ENCODE measurements around the gene KCNMA1.

DNA sequence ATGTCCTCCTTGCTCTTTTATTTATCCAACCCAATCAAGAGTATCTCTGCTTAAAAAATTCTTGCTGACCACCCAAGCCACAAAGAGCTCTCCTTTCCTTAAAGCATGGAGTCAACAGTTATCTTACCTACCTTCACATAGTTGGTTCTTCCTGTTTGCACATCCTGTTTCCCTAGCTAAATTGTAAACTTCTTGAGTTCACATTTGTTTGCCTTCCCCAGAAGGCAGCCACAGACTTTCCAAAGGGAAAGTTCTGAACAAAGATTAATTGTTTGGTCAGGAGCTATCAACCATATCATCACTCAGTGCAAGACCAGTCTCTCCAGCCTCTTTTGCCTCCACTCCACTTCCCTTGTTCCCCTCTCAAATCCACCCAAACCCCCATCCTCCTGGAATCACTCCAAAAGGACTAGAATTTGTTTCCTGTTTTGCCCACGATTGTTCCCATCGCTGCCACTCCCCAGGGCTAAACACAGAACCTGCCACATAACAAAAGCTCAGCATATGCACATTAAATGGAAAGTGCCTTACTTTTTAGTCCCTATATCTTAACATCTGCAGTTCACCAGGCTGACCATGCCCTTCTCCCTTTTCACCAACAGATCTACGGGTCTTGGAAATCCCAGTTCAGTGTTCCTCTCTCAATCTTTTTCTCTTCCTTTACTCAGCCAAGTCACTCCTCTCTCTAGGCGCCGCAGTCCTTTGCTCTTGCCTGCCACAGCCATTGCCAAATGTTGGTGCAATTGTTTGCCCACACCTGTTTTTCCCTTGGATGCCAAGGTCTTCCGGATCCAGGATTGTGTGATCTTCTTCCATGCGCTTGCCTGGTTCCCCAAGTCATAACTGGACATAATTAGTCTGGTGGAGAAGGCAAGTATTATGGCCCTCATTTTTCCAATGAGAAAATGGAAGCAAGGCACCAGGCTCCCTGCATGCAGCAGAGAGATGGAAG lies 265.5 kb downstream of the KCNMA1 start:
- TF ChIP-seq, protein P1, sequence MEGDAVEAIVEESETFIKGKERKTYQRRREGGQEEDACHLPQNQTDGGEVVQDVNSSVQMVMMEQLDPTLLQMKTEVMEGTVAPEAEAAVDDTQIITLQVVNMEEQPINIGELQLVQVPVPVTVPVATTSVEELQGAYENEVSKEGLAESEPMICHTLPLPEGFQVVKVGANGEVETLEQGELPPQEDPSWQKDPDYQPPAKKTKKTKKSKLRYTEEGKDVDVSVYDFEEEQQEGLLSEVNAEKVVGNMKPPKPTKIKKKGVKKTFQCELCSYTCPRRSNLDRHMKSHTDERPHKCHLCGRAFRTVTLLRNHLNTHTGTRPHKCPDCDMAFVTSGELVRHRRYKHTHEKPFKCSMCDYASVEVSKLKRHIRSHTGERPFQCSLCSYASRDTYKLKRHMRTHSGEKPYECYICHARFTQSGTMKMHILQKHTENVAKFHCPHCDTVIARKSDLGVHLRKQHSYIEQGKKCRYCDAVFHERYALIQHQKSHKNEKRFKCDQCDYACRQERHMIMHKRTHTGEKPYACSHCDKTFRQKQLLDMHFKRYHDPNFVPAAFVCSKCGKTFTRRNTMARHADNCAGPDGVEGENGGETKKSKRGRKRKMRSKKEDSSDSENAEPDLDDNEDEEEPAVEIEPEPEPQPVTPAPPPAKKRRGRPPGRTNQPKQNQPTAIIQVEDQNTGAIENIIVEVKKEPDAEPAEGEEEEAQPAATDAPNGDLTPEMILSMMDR (IDR thresholded peaks at IDR 0.05): no peak
- TF ChIP-seq POLR2AphosphoS5 (IDR thresholded peaks at IDR 0.05) (no peak), POLR2A (IDR thresholded peaks at IDR 0.05) (no peak)
